GM12878 (cell line): ENCODE measurements around the gene SMYD5.
A peak's percentile ranks its signal among the peaks of the same experiment; 100 is the strongest.

Experiments
- BHLHE40 ChIP-seq, 2 experiments: fragments of 450-650 bp in 1 of 2; IDR thresholded peaks; 2 replicates each; pipeline ENCODE4 v1.6.1; 2011 to 2017; ENCODE audit warnings: low read depth in 2 of 2, borderline replicate concordance in 1 of 2, improper control_type of control experiment in 1 of 2, low read length in 1 of 2, mild to moderate bottlenecking in 1 of 2
- CTCF ChIP-seq, 3 experiments: IDR thresholded peaks in 2 of 3; conservative IDR thresholded peaks in 1 of 3; 2 replicates each; pipeline ENCODE4 v1.5.1; 2011; ENCODE audit warnings: low read depth in 3 of 3, low read length in 3 of 3, mild to moderate bottlenecking in 3 of 3, control low read depth in 2 of 3, moderate library complexity in 2 of 3, inconsistent platforms in 1 of 3, mixed read lengths in 1 of 3; ENCODE audit not compliant: control insufficient read depth in 2 of 3, insufficient read depth in 1 of 3; ENCODE audit errors: extremely low read depth in 1 of 3
- POLR2A ChIP-seq: IDR thresholded peaks from 2 replicates; pipeline ENCODE4 v1.6.1; 2011; ENCODE audit warnings: low read depth, mild to moderate bottlenecking, low read length
- SIN3A ChIP-seq: IDR thresholded peaks from 2 replicates; pipeline ENCODE4 v1.6.1; 2012; ENCODE audit warnings: low read depth, low read length, improper control_type of control experiment
- SPI1 ChIP-seq: IDR thresholded peaks from 2 replicates; pipeline ENCODE4 v1.6.1; 2011; ENCODE audit warnings: low read depth, mild to moderate bottlenecking, low read length, moderate library complexity, borderline replicate concordance; ENCODE audit not compliant: insufficient read depth
- SRF ChIP-seq, 2 experiments: IDR thresholded peaks; 2 replicates each; pipeline ENCODE4 v1.6.1; 2011; ENCODE audit warnings: low read depth in 2 of 2, low read length in 2 of 2, mild to moderate bottlenecking in 1 of 2, moderate library complexity in 1 of 2
- TCF7 ChIP-seq: IDR thresholded peaks from 2 replicates; pipeline ENCODE4 v1.6.1; 2014; ENCODE audit warnings: antibody characterized with exemption, borderline replicate concordance
- TF ChIP-seq, protein P1 (sequence below): IDR thresholded peaks from 2 replicates; pipeline ENCODE4 v1.6.1; 2011; ENCODE audit warnings: low read depth, low read length, improper control_type of control experiment, borderline replicate concordance
- TF ChIP-seq, protein P2 (sequence below): IDR thresholded peaks from 2 replicates; pipeline ENCODE4 v1.6.1; 2012; ENCODE audit warnings: mild to moderate bottlenecking, low read depth, low read length

DNA sequence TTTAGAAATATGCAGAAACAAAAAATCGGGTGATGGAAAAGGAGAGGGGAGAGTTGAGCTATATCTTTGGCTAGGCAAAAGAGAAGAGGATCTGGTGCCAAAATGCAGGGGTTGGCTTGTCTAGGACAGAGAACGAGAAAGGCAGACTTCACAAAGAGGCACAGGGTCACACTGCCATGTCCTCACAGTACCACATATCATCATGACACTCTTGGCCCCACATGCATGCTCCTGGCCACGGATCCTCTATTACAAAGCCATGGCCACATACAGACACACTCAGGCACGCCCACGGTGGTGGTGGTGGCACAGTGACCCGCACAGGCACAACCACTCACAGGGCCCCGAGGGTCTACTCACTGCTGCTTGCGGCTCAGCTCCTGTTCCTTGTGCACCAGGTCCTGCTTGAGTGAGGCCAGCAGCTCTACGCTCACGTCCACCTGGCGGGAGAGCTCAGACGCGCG, 54.4 kb downstream of the SMYD5 start:
- no peak for TF ChIP-seq SPI1
- no peak for TF ChIP-seq SIN3A
- TF ChIP-seq TCF7 = no peak
- TF ChIP-seq, protein P1, sequence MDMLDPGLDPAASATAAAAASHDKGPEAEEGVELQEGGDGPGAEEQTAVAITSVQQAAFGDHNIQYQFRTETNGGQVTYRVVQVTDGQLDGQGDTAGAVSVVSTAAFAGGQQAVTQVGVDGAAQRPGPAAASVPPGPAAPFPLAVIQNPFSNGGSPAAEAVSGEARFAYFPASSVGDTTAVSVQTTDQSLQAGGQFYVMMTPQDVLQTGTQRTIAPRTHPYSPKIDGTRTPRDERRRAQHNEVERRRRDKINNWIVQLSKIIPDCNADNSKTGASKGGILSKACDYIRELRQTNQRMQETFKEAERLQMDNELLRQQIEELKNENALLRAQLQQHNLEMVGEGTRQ = no peak
- TF ChIP-seq CTCF (IDR thresholded peaks at IDR 0.05 in 2 of 3, conservative IDR thresholded peaks at IDR 0.05 in 1 of 3; ENCODE audit: control insufficient read depth in 2 of 3, extremely low read depth in 1 of 3, insufficient read depth in 1 of 3, low read depth in 3 of 3, low read length in 3 of 3) = no peak
- TF ChIP-seq SRF (IDR thresholded peaks at IDR 0.05; ENCODE audit: low read depth in 2 of 2, low read length in 2 of 2) = no peak
- TF ChIP-seq, protein P2, sequence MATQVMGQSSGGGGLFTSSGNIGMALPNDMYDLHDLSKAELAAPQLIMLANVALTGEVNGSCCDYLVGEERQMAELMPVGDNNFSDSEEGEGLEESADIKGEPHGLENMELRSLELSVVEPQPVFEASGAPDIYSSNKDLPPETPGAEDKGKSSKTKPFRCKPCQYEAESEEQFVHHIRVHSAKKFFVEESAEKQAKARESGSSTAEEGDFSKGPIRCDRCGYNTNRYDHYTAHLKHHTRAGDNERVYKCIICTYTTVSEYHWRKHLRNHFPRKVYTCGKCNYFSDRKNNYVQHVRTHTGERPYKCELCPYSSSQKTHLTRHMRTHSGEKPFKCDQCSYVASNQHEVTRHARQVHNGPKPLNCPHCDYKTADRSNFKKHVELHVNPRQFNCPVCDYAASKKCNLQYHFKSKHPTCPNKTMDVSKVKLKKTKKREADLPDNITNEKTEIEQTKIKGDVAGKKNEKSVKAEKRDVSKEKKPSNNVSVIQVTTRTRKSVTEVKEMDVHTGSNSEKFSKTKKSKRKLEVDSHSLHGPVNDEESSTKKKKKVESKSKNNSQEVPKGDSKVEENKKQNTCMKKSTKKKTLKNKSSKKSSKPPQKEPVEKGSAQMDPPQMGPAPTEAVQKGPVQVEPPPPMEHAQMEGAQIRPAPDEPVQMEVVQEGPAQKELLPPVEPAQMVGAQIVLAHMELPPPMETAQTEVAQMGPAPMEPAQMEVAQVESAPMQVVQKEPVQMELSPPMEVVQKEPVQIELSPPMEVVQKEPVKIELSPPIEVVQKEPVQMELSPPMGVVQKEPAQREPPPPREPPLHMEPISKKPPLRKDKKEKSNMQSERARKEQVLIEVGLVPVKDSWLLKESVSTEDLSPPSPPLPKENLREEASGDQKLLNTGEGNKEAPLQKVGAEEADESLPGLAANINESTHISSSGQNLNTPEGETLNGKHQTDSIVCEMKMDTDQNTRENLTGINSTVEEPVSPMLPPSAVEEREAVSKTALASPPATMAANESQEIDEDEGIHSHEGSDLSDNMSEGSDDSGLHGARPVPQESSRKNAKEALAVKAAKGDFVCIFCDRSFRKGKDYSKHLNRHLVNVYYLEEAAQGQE = no peak
- TF ChIP-seq POLR2A = peak; percentile 9; the same call in 1 of the 2 replicates
- TF ChIP-seq BHLHE40 (IDR thresholded peaks at IDR 0.05; ENCODE audit: borderline replicate concordance in 1 of 2, low read depth in 2 of 2, low read length in 1 of 2) = no peak
